ENCODE data around the gene HPN. TPM values are rescaled to one million over a fixed set of nuclear protein-coding genes. Genes with fewer than 3 reads are reported as not detected.

Gene HPN
- polyA plus RNA-seq, 1 experiment, result not detected

- ChIA-PET POLR2A (no interaction called here), CTCF (interaction anchor here (0.6 to 4.8 kb wide), 18 partner anchors 7 to 107 kb away, joined by 3 to 42 read pairs (median 4); partner anchors contain the start of genes FXYD5, FXYD7 and LGI4)
- H3K27me3 ChIP-seq (ENCODE audit: control insufficient read depth, insufficient read depth, low read length), result peaks cover 7% of the 10 kb centered on the region
- H3K9me3 ChIP-seq (ENCODE audit: control insufficient read depth, insufficient read depth, low read length), result no peaks in the 10 kb centered on the region
- H3K4me3 ChIP-seq (ENCODE audit: low read depth, low read length), result no peak within 1 kb of the TSS
- no peak within 1 kb of the TSS for H3K27ac ChIP-seq (ENCODE audit: low read depth, low read length)
- TF ChIP-seq, protein P1, sequence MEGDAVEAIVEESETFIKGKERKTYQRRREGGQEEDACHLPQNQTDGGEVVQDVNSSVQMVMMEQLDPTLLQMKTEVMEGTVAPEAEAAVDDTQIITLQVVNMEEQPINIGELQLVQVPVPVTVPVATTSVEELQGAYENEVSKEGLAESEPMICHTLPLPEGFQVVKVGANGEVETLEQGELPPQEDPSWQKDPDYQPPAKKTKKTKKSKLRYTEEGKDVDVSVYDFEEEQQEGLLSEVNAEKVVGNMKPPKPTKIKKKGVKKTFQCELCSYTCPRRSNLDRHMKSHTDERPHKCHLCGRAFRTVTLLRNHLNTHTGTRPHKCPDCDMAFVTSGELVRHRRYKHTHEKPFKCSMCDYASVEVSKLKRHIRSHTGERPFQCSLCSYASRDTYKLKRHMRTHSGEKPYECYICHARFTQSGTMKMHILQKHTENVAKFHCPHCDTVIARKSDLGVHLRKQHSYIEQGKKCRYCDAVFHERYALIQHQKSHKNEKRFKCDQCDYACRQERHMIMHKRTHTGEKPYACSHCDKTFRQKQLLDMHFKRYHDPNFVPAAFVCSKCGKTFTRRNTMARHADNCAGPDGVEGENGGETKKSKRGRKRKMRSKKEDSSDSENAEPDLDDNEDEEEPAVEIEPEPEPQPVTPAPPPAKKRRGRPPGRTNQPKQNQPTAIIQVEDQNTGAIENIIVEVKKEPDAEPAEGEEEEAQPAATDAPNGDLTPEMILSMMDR (IDR thresholded peaks at IDR 0.05; ENCODE audit: low read depth, low read length), result no peak
- no peak for DNase-seq (ENCODE audit: low read depth, low spot score)
Measured at GRCh38 chr19:35115177-35115951, 73.8 kb downstream of the HPN start, which contains the start of gene FXYD3. Gene FXYD3 (plus strand): TSS chr19:35115823. CDS start chr19:35119377, 3,554 bp downstream.

Other genes with a start within 250 kb of the HPN start
- 2.1 and 3.1 TPM in 2 replicates for gene ZNF30, start 114.8 kb upstream of the HPN start, polyA plus RNA-seq (2011; rRNA removed)
- gene ZNF792, start 77.5 kb upstream of the HPN start, polyA plus RNA-seq (2011; rRNA removed), result 3.9 and 4.0 TPM in 2 replicates
- 53.2 and 57.7 TPM in 2 replicates for gene GRAMD1A, start 41.4 kb upstream of the HPN start, polyA plus RNA-seq (2011; rRNA removed)
- gene SCN1B, start 11.3 kb upstream of the HPN start, polyA plus RNA-seq (2011; rRNA removed), result 5.7 and 5.8 TPM in 2 replicates
- not detected in 2 replicates for gene FXYD3, start 74.1 kb downstream of the HPN start, polyA plus RNA-seq (2011; rRNA removed)
- gene LGI4, start 93.3 kb downstream of the HPN start, polyA plus RNA-seq (2011; rRNA removed), result 0.07 TPM in 1 of 2 replicates, not detected in the other
- 1.3 and 1.4 TPM in 2 replicates for gene FXYD1, start 97.1 kb downstream of the HPN start, polyA plus RNA-seq (2011; rRNA removed)
- not detected in 2 replicates for gene FXYD7, start 101.5 kb downstream of the HPN start, polyA plus RNA-seq (2011; rRNA removed)
- gene FXYD5, start 113.0 kb downstream of the HPN start, polyA plus RNA-seq (2011; rRNA removed), result 80.3 and 100 TPM in 2 replicates
- not detected in 2 replicates for gene FAM187B, start 187.0 kb downstream of the HPN start, polyA plus RNA-seq (2011; rRNA removed)
- 0.32 and 0.33 TPM in 2 replicates for gene LSR, start 207.3 kb downstream of the HPN start, polyA plus RNA-seq (2011; rRNA removed)
- gene USF2, start 227.2 kb downstream of the HPN start, polyA plus RNA-seq (2011; rRNA removed), result 55.6 and 58.6 TPM in 2 replicates
- not detected in 2 replicates for gene HAMP, start 240.8 kb downstream of the HPN start, polyA plus RNA-seq (2011; rRNA removed)